Nephron (organoid): Measurements from ENCODE around the gene NCOA3.

Experiments used
- H3K27ac Mint-ChIP-seq, 3 experiments: 2 replicates each; pipeline ENCODE4 v1.8.0; 2020; ENCODE audit warnings: mixed read lengths in 3 of 3, mild to moderate bottlenecking in 2 of 3, moderate library complexity in 1 of 3
- H3K27me3 Mint-ChIP-seq: 2 replicates; pipeline ENCODE4 v1.8.0; 2021; ENCODE audit warnings: low read depth, mild to moderate bottlenecking, moderate library complexity, mixed read lengths
- H3K36me3 Mint-ChIP-seq: 2 replicates; pipeline ENCODE4 v1.8.0; 2020; ENCODE audit warnings: low read depth, mixed read lengths
- H3K4me1 Mint-ChIP-seq: 2 replicates; pipeline ENCODE4 v1.8.0; 2020; ENCODE audit warnings: mixed read lengths
- H3K4me3 Mint-ChIP-seq, 3 experiments: 2 replicates each; pipeline ENCODE4 v1.8.0; 2020; ENCODE audit warnings: mild to moderate bottlenecking in 3 of 3, mixed read lengths in 3 of 3, moderate library complexity in 2 of 3
- H3K9me3 Mint-ChIP-seq: 2 replicates; pipeline ENCODE4 v1.8.0; 2020; ENCODE audit warnings: mixed read lengths
- TF ChIP-seq, protein P1 (sequence below), 3 experiments: fragments of 200-600 bp; sonication (generic); IDR thresholded peaks; one replicate each; pipeline ENCODE4 v1.5.0; 2021; ENCODE audit warnings: antibody characterized with exemption in 3 of 3; ENCODE audit not compliant: unreplicated experiment in 3 of 3

Gene NCOA3

DNA sequence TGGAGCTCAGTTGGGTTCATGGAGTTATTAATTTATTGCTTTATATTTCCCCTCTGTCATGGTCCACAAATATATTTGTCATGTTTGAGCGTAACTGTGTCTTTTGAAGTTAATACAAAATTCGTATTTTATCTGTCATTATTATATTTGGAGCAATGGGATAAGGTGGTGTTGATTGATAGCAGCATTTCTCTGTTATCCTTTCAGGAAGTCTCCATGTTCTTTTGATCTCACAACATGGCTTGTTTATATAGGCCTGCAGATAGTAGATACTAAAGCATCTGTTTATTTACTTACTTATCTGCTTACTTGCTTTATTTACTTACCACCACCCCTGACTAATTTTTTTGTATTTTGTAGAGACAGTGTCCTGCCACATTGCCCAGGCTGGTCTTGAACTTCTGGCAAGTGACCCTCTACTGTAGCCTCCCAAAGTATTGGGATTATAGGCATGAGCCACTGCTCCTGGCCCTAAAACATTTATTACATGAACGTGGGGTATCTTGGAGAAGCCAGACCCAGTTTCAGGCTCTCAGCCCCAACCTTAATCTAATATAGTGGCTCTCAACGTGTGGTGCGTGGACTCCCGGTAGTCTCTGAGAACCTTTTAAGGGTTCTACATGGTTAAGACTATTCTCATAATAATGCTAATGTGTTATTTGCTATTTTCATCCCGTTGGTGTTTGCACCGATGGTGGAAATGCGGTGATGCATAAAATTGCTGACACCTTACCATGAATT lies 104.2 kb downstream of the NCOA3 start:
- H3K4me3 Mint-ChIP-seq = no peak overlapping the region
- H3K27me3 Mint-ChIP-seq = no peaks in the 10 kb centered on the region
- H3K27ac Mint-ChIP-seq = peak overlapping the region in 1 of 3 experiments; percentile 46
- peaks cover 3% of the 10 kb centered on the region for H3K9me3 Mint-ChIP-seq
- peaks cover 22% of the 10 kb centered on the region for H3K36me3 Mint-ChIP-seq
- TF ChIP-seq, protein P1, sequence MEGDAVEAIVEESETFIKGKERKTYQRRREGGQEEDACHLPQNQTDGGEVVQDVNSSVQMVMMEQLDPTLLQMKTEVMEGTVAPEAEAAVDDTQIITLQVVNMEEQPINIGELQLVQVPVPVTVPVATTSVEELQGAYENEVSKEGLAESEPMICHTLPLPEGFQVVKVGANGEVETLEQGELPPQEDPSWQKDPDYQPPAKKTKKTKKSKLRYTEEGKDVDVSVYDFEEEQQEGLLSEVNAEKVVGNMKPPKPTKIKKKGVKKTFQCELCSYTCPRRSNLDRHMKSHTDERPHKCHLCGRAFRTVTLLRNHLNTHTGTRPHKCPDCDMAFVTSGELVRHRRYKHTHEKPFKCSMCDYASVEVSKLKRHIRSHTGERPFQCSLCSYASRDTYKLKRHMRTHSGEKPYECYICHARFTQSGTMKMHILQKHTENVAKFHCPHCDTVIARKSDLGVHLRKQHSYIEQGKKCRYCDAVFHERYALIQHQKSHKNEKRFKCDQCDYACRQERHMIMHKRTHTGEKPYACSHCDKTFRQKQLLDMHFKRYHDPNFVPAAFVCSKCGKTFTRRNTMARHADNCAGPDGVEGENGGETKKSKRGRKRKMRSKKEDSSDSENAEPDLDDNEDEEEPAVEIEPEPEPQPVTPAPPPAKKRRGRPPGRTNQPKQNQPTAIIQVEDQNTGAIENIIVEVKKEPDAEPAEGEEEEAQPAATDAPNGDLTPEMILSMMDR (IDR thresholded peaks at IDR 0.05; ENCODE audit: unreplicated experiment in 3 of 3) = no peak
- peaks cover 44% of the 10 kb centered on the region for H3K4me1 Mint-ChIP-seq

DNA sequence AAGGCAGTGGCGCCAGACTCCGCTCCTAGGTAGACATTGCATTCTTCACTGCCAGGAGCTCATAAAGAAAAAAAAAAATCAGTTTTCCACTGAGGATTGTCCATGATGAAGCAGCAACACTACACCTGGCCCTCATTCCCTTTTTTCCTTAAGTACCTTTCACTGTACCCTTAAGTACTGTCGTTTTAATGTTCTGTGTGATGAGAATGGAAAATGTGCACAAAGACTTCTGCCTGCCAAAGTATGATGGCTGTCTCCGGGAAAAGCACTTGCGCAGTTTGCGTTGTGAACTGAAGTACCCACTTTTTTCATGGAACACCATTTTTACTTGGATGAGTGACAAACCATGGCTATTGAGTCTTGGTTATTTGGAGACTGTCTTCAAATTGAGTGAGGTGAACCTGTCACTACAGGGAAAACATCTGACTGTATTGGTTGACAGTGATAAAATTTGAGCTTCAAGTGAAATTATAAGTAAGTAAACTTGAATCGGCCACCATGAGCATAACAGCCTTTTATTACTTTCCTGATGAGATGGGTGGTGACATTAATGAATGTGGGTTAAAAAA lies 104.8 kb downstream of the NCOA3 start:
- Mint-ChIP-seq H3K36me3 (peaks cover 22% of the 10 kb centered on the region), H3K4me3 (no peak overlapping the region), H3K9me3 (peaks cover 3% of the 10 kb centered on the region), H3K27ac (peak overlapping the region in 1 of 3 experiments; percentile 27), H3K4me1 (peaks cover 43% of the 10 kb centered on the region), H3K27me3 (no peaks in the 10 kb centered on the region)
- TF ChIP-seq, protein P1 (IDR thresholded peaks at IDR 0.05; ENCODE audit: unreplicated experiment in 3 of 3) = no peak

DNA sequence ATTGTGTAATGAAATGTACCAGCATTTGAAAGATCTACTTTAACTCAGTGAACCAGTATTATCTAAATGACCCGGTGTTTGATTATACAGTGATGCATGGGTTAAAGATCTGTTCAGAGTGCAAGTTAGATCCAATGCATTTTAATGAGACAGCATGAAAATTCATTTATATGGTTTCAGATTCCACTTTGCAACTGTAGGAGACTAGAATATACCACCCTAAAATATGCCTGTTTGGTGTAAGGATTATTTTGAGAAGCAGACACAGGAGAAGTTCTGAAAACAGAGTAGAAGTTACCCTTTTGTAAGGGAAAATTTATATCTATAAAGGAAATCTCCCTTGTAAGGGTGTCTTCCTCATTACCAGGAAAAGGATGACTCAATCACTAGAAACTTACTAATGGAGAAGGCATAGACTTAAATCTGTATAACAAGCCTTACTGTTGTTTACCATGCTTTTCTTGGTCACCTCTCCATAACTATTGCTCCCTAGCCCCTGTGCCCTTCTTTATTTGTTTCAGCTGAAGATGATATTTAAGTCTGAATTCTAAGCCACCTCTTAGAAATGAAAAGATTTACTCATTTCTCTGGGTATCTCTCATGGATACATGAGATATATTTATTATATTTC lies 105.4 kb downstream of the NCOA3 start:
- H3K4me1 Mint-ChIP-seq = peaks cover 37% of the 10 kb centered on the region

DNA sequence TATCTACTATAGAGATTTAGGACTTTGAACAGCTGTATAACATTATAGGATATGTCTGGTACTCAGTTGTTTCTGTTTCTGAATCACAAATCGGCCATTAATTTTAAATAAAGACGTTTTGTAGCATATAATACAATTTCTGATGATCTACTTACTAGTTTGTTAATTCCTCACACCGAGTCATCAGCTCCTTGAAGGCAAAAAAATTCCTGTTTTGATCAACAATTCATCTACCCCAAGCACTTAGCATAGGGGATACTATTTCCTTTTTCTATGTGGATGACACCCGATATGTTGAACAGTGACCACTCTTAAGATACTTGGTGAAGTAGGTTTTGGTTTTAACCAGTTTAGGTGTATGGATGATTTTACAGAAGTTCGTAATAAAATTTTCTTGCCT lies 107.3 kb downstream of the NCOA3 start:
- Mint-ChIP-seq H3K4me3 (no peak overlapping the region), H3K36me3 (peaks cover 8% of the 10 kb centered on the region), H3K27ac (no peak overlapping the region), H3K27me3 (no peaks in the 10 kb centered on the region), H3K4me1 (peaks cover 20% of the 10 kb centered on the region), H3K9me3 (no peaks in the 10 kb centered on the region)
- TF ChIP-seq, protein P1 (IDR thresholded peaks at IDR 0.05; ENCODE audit: unreplicated experiment in 3 of 3) = no peak

More for the DNA sequence above, 105.4 kb downstream of the NCOA3 start:
- H3K9me3 Mint-ChIP-seq = peaks cover 3% of the 10 kb centered on the region
- no peak overlapping the region for H3K27ac Mint-ChIP-seq
- H3K4me3 Mint-ChIP-seq = no peak overlapping the region
- peaks cover 22% of the 10 kb centered on the region for H3K36me3 Mint-ChIP-seq
- TF ChIP-seq, protein P1 (IDR thresholded peaks at IDR 0.05; ENCODE audit: unreplicated experiment in 3 of 3) = no peak
- no peaks in the 10 kb centered on the region for H3K27me3 Mint-ChIP-seq

DNA sequence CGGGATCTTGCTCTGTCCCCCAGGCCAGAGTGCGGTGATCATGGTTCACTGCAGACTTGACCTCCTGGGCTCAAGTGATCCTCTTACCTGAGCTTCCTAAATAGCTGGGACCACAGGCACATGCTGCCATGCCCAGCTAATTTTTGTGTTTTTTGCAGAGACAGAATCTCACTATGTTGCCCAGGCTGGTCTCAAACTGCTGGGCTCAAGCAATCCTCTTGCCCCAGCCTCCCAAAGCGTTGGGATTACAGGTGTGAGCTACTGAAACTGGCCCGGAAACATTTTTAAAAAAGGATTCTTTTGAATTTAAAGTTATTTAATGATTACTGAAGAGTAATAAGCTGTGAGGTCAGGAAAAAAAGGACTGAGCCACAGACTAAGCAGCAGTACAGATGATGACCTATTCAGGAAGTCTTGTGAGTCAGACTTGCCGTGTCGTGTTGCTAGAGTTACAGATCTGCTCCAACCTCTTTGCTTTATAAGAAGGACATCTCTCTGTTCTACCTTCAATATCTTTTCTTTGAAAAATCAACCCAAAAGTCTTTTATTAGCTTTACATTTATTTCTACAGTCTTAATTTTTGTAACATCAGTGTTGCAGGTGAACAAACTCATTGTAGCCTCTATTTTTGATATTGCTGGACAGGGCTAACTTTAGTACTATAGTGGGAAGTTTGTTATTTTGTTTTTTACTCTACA lies 108.7 kb downstream of the NCOA3 start:
- TF ChIP-seq, protein P1 (IDR thresholded peaks at IDR 0.05; ENCODE audit: unreplicated experiment in 3 of 3) = no peak
- H3K27ac Mint-ChIP-seq = peak overlapping the region in 1 of 3 experiments; percentile 19
- H3K9me3 Mint-ChIP-seq = no peaks in the 10 kb centered on the region
- H3K36me3 Mint-ChIP-seq = peaks cover 4% of the 10 kb centered on the region
- H3K27me3 Mint-ChIP-seq = no peaks in the 10 kb centered on the region
- peaks cover 15% of the 10 kb centered on the region for H3K4me1 Mint-ChIP-seq
- H3K4me3 Mint-ChIP-seq = no peak overlapping the region
